Stimulated activated CD4-positive, alpha-beta T cell treated with anti-CD3 and anti-CD28 coated beads, Interleukin-1b, Interleukin-23, amount 100 ng/mL, for 24 hours (primary cell): Measurements from ENCODE around the gene DDX41.

Source experiments
- DNase-seq, 4 experiments: peaks; one replicate each; pipeline ENCODE4 v3.0.0-alpha.2; 2020; ENCODE audit warnings: low read depth in 4 of 4, low spot score in 1 of 4

The DDX41 gene

DNA sequence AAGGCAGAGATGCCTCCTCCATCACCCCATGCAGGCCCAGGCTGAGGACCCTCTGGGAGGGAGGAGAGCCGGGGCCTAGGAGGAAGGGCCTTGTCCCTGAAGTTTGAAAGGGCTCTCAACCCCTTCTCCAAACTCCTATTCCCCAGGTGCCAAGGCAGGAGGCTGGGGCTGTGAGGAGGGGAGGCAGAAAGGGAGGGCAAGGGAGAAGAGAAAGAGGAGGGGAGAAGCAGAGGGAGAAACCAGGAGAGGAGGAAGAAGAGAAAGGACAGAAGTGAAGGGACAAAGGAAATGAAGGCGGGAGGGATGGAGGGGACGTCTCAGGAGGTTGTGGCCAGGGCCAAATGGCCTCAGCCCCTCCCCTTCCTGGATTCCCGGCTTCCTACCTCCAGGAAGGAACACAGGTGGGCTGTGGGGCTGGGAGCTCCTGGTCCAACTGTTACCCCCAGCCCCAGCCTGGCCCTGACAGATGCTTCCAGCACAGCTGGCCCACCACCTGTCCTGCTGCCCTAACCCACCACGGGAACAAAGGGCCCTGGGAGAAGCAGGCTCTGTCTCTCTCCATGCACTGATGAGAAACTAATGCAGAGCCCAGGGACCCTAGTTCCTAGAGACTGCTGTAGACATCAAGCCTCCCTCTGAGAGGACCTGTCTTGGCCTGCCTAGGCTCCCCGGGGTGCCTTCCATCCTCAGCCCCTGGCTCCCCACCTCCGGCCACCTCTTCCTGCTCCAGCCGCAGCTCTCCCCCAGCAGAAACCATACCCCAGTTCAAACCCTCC lies 46.8 kb downstream of the DDX41 start:
- no peak for DNase-seq

GRCh38 chr5:177468685-177469628 lies 47.8 kb downstream of the DDX41 start:
- no peak for DNase-seq

GRCh38 chr5:177468329-177468684 lies 48.5 kb downstream of the DDX41 start:
- DNase-seq: no peak

DNA sequence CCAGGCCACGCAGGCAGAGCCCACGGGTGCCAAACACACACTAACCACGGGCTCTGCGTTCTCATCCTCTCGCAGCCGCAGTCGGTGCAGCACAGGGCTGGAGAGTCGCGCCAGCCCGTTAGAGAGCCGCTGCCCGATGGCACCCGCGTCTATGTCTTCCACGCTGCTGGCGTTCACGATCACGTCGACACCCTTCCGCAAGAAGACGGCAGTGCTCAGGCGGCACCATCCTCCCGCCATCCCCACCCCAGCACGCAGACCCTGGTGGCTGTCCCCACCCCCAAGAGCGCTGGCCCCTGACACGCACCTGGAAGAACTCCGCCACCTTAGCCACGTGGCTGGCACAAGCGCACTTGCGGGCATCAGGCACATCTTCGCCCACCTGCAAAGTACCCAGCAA lies 49.3 kb downstream of the DDX41 start:
- DNase-seq: no peak

GRCh38 chr5:177466861-177467260 lies 49.9 kb downstream of the DDX41 start:
- no peak for DNase-seq

GRCh38 chr5:177465044-177465443 lies 51.7 kb downstream of the DDX41 start:
- no peak for DNase-seq

- DNase-seq: no peak
These were observed 54.6 kb downstream of the DDX41 start for GRCh38 chr5:177462021-177462670.
